ENCODE measurements around the gene CUEDC1.
A peak's percentile ranks its signal among the peaks of the same experiment; 100 is the strongest.
"Not testable (repeated sequence)": the region's sequence is repeated elsewhere in the genome, so short reads cannot be mapped to it uniquely, and the experiment has no call there.

The CUEDC1 gene

DNA sequence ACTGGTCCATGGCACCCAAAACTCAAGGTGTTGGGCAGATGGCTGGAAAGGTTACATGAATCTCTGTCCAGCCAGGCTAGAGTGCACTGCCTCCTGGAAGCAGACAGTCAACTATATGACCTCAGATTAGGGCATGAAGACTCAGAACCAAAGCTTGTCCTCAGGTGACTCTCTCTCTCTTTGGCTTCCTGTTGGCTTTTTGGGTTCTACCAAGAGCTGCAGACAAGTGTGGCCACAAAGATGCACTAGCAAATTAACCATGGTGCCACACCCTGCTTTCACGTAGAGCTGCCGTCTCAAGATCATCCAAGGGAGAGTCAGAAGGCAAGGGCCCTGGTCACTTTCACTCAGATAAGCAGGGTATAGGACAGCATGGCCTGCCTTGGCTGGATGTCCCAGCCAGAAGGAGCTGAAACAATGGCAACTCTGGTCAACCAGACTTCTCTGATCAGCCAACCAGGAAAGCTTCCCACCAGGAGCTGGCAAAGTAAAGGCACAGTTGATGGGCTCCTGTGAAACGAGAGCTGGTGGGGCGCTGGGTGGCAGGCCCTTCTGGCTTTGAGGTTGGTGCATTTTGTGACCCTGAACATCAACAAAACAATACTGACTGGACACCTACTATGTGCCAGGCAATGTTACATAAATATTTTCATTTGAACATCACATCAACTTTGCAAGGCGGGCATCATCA lies 31.9 kb downstream of the CUEDC1 start:
- no peak for TF ChIP-seq JUND (IDR thresholded peaks at IDR 0.05; ENCODE audit: low read depth)
- in situ Hi-C loops (cut with HindIII; ENCODE audit: low pct_unique_long_range_greater_than_20kb, low sequenced_read_pairs) = no loop called here
- DNase-seq (ENCODE audit: low read depth in 1 of 2, low spot score in 1 of 2) = no peak

DNA sequence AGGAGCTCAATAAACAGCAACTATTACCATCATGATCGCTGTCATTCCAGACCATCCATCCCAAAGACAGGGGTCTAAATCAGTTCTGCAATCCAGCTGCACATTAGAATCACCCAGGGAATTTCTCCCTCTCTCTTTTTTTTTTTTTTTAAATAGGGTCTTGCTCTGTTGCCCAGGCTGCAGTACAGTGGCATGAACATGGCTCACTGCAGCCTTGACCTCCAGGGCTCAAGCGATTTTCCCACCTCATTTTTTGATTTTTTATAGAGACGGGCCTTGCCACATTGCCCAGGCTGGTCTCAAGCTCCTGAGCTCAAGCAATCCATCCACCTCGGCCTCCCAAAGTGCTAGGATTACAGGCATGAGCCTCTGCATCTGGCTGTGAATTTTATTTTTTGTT lies 32.5 kb downstream of the CUEDC1 start:
- DNase-seq (ENCODE audit: low read depth in 1 of 2, low spot score in 1 of 2); in situ Hi-C loops (cut with HindIII; ENCODE audit: low pct_unique_long_range_greater_than_20kb, low sequenced_read_pairs): not testable (repeated sequence)

DNA sequence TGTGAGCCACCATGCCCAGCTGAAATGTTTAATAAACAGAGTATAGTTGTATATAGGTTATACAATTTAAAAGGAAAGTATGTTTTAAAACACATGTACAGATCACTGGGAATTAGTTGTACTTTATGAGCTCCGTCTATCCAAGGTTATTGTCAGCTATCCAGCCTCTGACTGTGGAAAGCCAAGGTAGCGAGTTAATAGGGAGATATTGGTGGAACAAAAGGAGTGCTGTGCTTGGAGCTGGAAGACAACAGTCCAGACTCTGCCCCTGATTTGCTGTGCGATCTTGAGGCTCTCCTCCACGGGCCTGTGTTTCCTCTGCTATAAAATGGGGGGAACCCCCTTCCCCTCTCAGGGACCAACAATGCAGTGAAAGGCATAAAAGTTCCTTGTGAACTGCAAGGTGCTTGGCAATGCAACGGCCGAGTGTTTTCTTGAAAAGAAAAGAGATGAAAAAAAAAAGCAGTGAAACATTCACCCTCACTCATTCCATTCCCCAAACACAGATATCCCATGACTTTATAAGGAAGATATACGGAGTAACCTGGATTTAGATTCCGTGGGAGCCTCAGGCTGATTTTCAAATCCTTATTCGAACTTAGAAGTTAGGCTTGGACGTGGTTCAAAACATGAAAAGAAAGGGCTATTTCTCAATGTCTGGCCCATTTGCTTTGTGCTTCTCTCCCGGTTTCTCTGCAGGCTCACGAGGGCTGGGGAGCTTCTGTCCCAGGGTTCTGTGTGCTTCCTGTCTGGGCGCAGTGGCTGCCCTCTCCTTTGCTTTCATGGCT lies 34.1 kb downstream of the CUEDC1 start:
- in situ Hi-C loops (cut with HindIII; ENCODE audit: low pct_unique_long_range_greater_than_20kb, low sequenced_read_pairs) = no loop called here
- TF ChIP-seq JUND (IDR thresholded peaks at IDR 0.05; ENCODE audit: low read depth) = no peak
- DNase-seq (ENCODE audit: low read depth in 1 of 2, low spot score in 1 of 2) = no peak

DNA sequence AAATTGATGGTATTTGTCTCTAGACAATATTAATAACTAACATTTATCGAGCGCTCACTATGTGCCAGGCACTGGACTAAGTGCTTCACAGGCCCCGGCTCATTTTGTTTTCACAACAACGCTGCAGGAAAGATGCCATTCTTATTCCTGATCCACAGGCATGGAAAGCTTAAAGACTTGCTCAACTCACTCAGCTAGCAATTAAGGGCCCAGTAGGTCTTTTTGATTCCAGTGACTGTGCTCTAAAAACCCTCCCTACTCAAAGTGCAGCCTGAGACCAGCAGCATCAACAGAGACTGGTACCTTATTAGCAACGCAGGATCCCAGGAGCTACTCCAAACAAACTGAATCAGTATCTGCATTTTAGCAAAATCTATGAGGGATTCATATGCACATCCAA lies 35.3 kb downstream of the CUEDC1 start:
- no peak for TF ChIP-seq JUND (IDR thresholded peaks at IDR 0.05; ENCODE audit: low read depth)
- in situ Hi-C loops (cut with HindIII; ENCODE audit: low pct_unique_long_range_greater_than_20kb, low sequenced_read_pairs) = no loop called here
- no peak for DNase-seq (ENCODE audit: low read depth in 1 of 2, low spot score in 1 of 2)

DNA sequence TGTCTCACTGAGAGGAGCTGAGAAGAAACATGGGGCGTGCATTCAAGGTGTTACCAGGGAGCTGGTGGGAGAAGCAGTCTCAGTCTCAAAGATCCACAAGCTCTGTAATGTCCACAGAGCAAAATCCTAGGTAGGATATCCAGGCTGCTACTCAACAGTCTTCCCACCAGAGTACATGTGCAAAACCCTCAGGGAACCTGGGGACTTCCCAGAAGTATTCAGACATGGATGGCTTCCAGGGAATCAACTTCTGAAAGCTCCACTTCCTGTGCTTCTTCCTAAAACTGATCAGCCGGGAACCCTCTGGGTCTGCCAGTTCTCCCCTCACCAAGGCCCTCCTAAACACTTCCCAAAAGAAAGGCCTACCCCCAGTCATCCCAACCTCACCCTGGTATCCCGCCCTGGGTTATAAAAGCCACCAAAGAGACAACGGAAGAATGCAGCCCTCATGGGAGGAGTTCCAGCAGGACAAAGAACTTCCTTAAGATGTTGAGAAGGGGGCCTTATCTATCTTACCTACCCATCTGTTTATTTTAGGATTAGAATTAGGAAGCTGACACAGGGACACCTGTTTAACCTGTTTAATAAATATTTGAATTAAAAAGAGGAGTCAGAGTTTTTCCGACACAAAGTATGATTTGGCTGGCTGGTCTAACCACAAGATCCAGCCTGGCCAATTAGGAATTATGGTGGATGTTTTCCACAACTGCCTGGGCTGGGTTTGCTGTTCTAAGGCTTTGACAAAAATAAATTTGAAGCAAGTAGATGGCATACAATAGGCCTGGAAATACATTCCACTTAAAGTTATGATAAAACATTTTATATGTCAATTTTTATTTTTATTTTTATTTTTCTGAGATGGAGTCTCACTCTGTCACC lies 37.0 kb downstream of the CUEDC1 start:
- no peak; the same call in 1 of the 2 replicates for TF ChIP-seq JUND (IDR thresholded peaks at IDR 0.05; ENCODE audit: low read depth)
- peak in 1 of 2 experiments; percentile 95 for DNase-seq (ENCODE audit: low read depth in 1 of 2, low spot score in 1 of 2)
- in situ Hi-C loops (cut with HindIII; ENCODE audit: low pct_unique_long_range_greater_than_20kb, low sequenced_read_pairs) = no loop called here

DNA sequence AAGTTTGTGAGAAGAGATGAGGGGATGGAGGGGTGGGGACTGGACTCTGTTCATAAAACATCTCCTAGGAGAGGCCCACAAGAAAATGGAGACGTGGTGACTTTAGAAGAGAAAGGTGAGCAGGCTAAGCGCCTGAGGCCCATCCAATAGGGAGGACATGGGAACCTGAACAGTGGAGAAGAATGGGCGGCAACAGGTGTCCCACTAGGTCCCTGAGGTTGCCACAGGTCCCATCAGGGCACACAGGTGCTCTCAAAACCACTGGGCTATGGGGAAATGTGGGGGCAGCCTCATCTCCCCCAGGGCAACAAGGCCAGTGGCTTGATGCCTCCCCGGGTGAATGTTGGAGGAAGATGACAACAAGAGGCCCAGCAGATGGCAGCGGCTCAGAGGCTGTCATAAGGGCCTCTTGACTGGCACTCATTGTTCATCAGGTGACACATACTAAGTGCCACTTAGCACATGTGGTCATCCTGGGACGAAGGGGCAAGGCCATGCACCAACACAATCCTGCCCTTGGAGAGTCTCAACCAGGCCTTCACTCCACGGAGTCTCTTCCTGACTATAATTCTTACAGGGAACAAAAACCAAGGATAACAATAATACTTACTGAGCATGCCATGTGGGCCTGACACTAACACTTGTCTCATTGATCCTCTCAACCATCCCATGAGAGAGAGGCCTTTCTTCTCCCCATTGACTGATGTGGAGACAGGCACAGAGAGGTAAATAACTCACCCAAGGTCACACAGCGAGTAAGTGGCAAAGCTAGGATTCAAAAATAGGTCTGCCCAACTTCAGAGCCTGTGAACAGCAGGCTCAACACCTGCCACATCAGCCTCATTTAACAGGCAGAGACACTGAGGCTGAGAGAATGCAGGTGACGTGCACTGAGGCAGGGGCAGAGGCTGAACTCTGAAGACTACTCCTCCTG lies 38.0 kb downstream of the CUEDC1 start:
- TF ChIP-seq JUND (IDR thresholded peaks at IDR 0.05; ENCODE audit: low read depth) = no peak

DNA sequence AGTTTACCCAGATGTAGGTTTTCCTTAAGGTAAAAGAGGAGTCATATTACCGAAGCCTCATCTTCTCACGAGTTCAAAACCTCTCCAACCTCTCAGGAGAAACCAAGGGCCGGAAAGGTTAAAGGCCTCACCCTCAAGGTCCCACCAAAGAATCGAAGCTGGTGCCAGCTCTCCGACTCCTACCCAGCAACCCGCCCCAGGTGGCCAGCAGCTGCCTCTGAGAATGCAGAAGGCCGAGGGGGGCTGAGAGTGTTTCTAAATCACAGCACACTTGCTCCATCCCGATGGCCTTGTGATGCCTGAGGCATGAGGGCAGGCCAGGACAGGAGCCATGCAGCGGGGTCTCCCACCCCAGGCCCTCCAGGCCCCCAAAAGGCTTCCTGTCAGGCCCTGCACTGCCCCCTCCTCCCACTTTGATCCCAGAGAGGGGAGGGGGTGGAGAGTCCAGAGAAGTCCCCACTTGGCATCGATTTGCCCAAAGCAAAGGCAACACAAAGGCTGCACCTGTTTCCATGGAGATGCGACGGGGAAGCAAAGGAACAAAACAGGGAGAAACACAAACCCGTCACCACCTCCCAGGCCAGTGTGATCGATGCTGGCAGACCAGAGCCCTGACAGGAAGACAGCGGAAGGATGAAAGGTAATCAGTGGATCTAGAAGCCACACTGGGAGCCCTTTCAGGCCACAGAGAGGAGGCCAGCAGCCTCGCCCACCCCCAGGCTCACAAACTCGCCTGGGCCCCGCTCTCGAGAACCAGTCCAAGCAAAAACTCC lies 39.0 kb downstream of the CUEDC1 start:
- DNase-seq (ENCODE audit: low read depth in 1 of 2, low spot score in 1 of 2) = no peak
- in situ Hi-C loops (cut with HindIII; ENCODE audit: low pct_unique_long_range_greater_than_20kb, low sequenced_read_pairs) = no loop called here
- TF ChIP-seq JUND (IDR thresholded peaks at IDR 0.05; ENCODE audit: low read depth) = no peak

More for the DNA sequence above, 38.0 kb downstream of the CUEDC1 start:
- in situ Hi-C loops (cut with HindIII; ENCODE audit: low pct_unique_long_range_greater_than_20kb, low sequenced_read_pairs) = no loop called here
- DNase-seq (ENCODE audit: low read depth in 1 of 2, low spot score in 1 of 2) = peak in 1 of 2 experiments; percentile 75

DNA sequence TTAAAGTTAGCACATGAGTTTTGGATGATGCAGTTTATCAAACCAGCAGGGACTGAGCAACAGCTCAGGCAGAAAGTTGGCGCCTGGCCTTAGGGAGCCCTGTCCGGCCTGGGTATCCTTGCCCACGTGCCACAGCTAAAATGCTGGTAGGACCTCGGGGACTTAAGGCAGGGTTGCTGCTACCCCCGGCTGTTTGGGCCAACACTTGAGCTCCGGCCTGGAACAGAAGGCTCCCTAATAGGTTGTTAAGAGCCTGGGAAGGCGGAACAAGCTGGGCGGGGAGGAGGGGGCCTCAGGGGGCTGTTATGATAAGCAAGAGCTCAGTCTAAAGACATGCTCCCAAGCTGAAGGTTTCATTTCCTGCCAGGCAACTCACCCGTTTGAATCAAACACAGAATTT lies 39.7 kb downstream of the CUEDC1 start:
- in situ Hi-C loops (cut with HindIII; ENCODE audit: low pct_unique_long_range_greater_than_20kb, low sequenced_read_pairs) = no loop called here
- no peak for TF ChIP-seq JUND (IDR thresholded peaks at IDR 0.05; ENCODE audit: low read depth)
- DNase-seq (ENCODE audit: low read depth in 1 of 2, low spot score in 1 of 2) = no peak

DNA sequence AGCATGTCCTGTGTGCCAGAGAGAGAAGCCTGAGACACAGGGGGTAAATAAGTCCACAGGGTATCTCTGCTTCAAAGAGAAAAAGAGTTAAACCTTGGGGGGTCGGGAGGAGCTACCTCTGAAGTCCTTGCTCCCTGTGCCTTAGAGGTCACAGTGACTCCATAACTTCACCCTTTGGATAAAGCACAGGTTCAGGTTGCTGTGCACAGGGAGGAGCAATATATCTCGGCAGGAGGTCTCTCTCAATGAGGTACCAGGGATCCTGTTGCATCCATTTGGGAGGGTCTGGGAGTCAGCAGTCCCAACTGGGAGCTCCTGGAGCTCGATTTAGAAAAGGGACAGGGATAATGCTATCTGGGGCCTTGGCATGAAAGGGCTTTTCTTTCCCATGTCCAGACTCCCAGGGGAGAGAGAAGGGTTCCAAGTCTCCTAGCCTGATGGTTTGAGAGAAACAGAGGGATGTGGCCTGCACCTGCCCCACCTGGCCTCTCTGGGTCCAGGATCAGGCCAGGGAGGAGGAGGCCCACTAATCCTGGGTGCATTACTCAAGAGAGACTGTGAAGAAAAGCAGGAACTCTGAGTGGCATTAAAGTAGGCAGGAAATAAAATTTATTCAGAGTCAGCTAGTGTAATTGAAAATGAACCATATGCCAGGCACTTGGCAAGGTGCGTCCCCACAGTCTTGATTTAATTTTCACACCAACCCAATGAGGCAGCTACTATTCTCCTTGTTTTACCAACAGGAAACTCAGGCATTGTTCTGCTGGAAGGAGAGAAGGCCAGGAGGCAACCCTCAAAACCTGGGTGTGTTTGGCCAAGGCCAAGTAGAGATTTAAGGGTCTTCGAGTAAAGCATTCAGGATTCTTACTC lies 40.7 kb downstream of the CUEDC1 start:
- DNase-seq (ENCODE audit: low read depth in 1 of 2, low spot score in 1 of 2) = no peak
- no peak for TF ChIP-seq JUND (IDR thresholded peaks at IDR 0.05; ENCODE audit: low read depth)
- in situ Hi-C loops (cut with HindIII; ENCODE audit: low pct_unique_long_range_greater_than_20kb, low sequenced_read_pairs) = no loop called here

DNA sequence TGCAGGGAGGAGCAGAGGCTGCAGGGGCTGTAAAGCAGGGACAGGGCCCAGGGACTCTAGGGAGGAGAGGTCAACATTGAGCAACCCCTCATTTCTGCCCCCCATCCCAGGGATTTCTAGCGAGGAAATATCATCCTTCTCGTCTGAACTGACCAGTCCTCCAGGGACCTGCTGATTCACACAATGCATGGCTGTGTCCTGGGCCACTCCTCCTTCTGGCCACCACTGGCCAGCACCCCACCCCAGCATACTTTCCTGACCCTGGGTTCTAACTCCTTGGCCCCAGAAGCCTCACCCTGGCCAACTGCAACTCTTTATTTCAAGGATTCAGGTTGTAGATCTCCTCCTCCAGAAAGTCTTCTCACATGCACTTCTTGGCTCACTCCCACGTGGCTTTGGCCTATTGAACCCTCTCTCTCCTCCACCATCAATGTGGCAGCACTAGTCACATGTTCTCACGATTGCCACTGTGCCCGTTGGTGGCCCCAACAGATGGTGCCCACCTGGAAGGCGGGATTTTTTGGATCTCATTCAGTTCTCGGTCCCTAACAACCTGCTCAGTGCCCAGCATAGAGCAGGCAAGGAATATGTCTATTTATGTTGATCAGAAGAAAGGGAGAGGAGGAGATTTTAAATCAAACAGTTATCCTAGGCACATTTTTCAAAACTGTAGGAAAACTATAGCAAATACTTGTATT lies 41.5 kb downstream of the CUEDC1 start:
- TF ChIP-seq JUND (IDR thresholded peaks at IDR 0.05; ENCODE audit: low read depth) = no peak

More for the DNA sequence above, 41.5 kb downstream of the CUEDC1 start:
- no peak for DNase-seq (ENCODE audit: low read depth in 1 of 2, low spot score in 1 of 2)
- in situ Hi-C loops (cut with HindIII; ENCODE audit: low pct_unique_long_range_greater_than_20kb, low sequenced_read_pairs) = no loop called here
